Measurements from ENCODE around the gene MGMT. TPM values are rescaled to one million over a fixed set of nuclear protein-coding genes. Genes with fewer than 3 reads are reported as not detected.

Gene MGMT
- total RNA-seq, 2 experiments from 2014 or later, result 9.0 to 9.6 TPM

GRCh38 chr10:129622291-129622690 is 155.2 kb downstream of the MGMT start:
- ChIA-PET CTCF (no interaction called here), POLR2A (no interaction called here)
- no peak for TF ChIP-seq CTCF (IDR thresholded peaks at IDR 0.05)
- H3K27me3 ChIP-seq (ENCODE audit: control insufficient read depth in 1 of 2, insufficient read depth in 2 of 2, low read length in 2 of 2), result no peaks in the 10 kb centered on the region
- no peaks in the 10 kb centered on the region for H3K36me3 ChIP-seq (ENCODE audit: insufficient read depth, low read length)
- Mint-ChIP-seq H3K9me3 (peaks cover 5% of the 10 kb centered on the region), H3K4me3 (no peak overlapping the region), H3K27me3 (no peaks in the 10 kb centered on the region), H3K4me1 (ENCODE audit: low read depth) (peaks cover 10% of the 10 kb centered on the region), H3K27ac (no peak overlapping the region), H3K36me3 (ENCODE audit: low read depth) (peaks cover 74% of the 10 kb centered on the region)
- no peaks in the 10 kb centered on the region for H3K4me1 ChIP-seq (ENCODE audit: insufficient read depth, low read length)
- H3K9me3 ChIP-seq (ENCODE audit: control insufficient read depth in 1 of 2, insufficient read depth in 1 of 2, low read length in 2 of 2), result peaks cover 0 to 25% of the 10 kb centered on the region in 2 experiments
- intact Hi-C loops (cut with DNase I, micrococcal nuclease), result no loop called here
- no peak overlapping the region for H3K4me3 ChIP-seq (ENCODE audit: low read length)
- no peak for ATAC-seq (ENCODE audit: poor library complexity)
- no peak for DNase-seq
- H3K27ac ChIP-seq (ENCODE audit: low read depth in 1 of 2, low read length in 2 of 2), result no peak overlapping the region

GRCh38 chr10:129622736-129623135 is 155.7 kb downstream of the MGMT start:
- CTCF ChIA-PET, result no interaction called here
- no peak for ATAC-seq (ENCODE audit: poor library complexity)
- Mint-ChIP-seq H3K36me3 (ENCODE audit: low read depth) (peaks cover 74% of the 10 kb centered on the region), H3K27me3 (no peaks in the 10 kb centered on the region), H3K27ac (no peak overlapping the region), H3K4me3 (no peak overlapping the region), H3K4me1 (ENCODE audit: low read depth) (peaks cover 12% of the 10 kb centered on the region), H3K9me3 (peaks cover 8% of the 10 kb centered on the region)
- Histone ChIP-seq H3K4me3 (ENCODE audit: low read length) (no peak overlapping the region), H3K27me3 (ENCODE audit: control insufficient read depth in 1 of 2, insufficient read depth in 2 of 2, low read length in 2 of 2) (no peaks in the 10 kb centered on the region), H3K9me3 (ENCODE audit: control insufficient read depth in 1 of 2, insufficient read depth in 1 of 2, low read length in 2 of 2) (peaks cover 0 to 24% of the 10 kb centered on the region in 2 experiments), H3K36me3 (ENCODE audit: insufficient read depth, low read length) (no peaks in the 10 kb centered on the region), H3K27ac (ENCODE audit: low read depth in 1 of 2, low read length in 2 of 2) (no peak overlapping the region), H3K4me1 (ENCODE audit: insufficient read depth, low read length) (no peaks in the 10 kb centered on the region)
- intact Hi-C loops (cut with DNase I, micrococcal nuclease), result no loop called here
- no peak for DNase-seq
- no peak for TF ChIP-seq CTCF (IDR thresholded peaks at IDR 0.05)
- POLR2A ChIA-PET, result no interaction called here

DNA sequence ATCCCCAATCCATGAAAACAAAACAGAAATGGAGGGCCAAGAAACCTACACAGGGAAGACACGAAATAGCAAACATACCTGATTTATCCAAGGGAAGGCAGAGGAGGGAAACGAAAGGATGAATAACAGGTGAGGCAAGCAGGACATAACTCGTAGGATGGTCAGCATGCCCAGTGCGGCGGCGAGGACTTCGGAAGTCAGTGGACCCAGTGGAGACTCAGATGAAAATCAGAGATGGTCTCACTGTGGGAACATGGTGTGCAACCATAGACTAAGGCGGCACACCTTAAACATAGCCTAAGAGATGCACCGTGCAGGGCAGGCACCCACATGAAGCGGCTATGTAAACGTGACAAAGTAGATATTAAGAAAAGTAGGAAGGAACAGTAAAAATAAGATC is 157.5 kb downstream of the MGMT start:
- ChIA-PET CTCF (no interaction called here), POLR2A (no interaction called here)
- Mint-ChIP-seq H3K4me3 (no peak overlapping the region), H3K36me3 (ENCODE audit: low read depth) (peaks cover 79% of the 10 kb centered on the region), H3K27me3 (no peaks in the 10 kb centered on the region), H3K9me3 (peaks cover 12% of the 10 kb centered on the region), H3K4me1 (ENCODE audit: low read depth) (peaks cover 7% of the 10 kb centered on the region), H3K27ac (no peak overlapping the region)
- TF ChIP-seq CTCF (IDR thresholded peaks at IDR 0.05), result no peak
- Histone ChIP-seq H3K4me1 (ENCODE audit: insufficient read depth, low read length) (no peaks in the 10 kb centered on the region), H3K27ac (ENCODE audit: low read depth in 1 of 2, low read length in 2 of 2) (no peak overlapping the region), H3K9me3 (ENCODE audit: control insufficient read depth in 1 of 2, insufficient read depth in 1 of 2, low read length in 2 of 2) (peaks cover 0 to 32% of the 10 kb centered on the region in 2 experiments), H3K36me3 (ENCODE audit: insufficient read depth, low read length) (no peaks in the 10 kb centered on the region), H3K4me3 (ENCODE audit: low read length) (no peak overlapping the region), H3K27me3 (ENCODE audit: control insufficient read depth in 1 of 2, insufficient read depth in 2 of 2, low read length in 2 of 2) (no peaks in the 10 kb centered on the region)
- intact Hi-C loops (cut with DNase I, micrococcal nuclease), result no loop called here
- ATAC-seq (ENCODE audit: poor library complexity) (no peak), DNase-seq (no peak)
